Measurements from ENCODE around the gene HORMAD2.

HORMAD2 gene

DNA sequence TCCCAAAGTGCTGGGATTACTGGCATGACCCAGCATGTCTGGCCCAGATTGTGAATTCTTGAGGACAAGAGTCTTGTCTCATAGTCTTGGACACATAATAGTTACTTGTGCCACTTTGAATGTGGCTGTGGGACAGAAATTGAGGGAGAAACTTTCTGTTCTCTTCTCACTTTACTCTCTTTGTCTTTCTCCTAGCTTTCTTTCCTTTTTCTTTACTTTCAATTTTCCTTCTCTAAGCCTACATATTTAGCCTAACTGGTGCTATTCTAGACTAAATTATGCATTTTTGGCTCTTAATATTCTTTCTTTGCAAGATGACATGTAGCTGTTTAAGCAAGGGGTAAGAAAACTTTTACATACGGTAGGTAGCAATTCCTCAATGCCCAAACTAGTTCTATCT, 33.2 kb downstream of the HORMAD2 start:
- ChIA-PET CTCF (interaction anchor here (0.9 to 2.1 kb wide), 2 partner anchors 143 to 490 kb away, joined by 3 to 6 read pairs; no protein-coding TSS in a partner anchor), POLR2A (no interaction called here)
- no peak for TF ChIP-seq FOXK2 (IDR thresholded peaks at IDR 0.05)
- no peak for TF ChIP-seq FOXA1 (IDR thresholded peaks at IDR 0.05)
- TF ChIP-seq TARDBP (IDR thresholded peaks at IDR 0.05) = no peak
- no peak for TF ChIP-seq LEF1 (IDR thresholded peaks at IDR 0.05; ENCODE audit: borderline replicate concordance)
- TF ChIP-seq FOXM1 (IDR thresholded peaks at IDR 0.05; ENCODE audit: borderline replicate concordance) = no peak
- TF ChIP-seq ARNT (IDR thresholded peaks at IDR 0.05) = no peak
- no peak for TF ChIP-seq L3MBTL2 (conservative IDR thresholded peaks at IDR 0.05)
- TF ChIP-seq, protein P1, sequence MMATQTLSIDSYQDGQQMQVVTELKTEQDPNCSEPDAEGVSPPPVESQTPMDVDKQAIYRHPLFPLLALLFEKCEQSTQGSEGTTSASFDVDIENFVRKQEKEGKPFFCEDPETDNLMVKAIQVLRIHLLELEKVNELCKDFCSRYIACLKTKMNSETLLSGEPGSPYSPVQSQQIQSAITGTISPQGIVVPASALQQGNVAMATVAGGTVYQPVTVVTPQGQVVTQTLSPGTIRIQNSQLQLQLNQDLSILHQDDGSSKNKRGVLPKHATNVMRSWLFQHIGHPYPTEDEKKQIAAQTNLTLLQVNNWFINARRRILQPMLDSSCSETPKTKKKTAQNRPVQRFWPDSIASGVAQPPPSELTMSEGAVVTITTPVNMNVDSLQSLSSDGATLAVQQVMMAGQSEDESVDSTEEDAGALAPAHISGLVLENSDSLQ (IDR thresholded peaks at IDR 0.05) = no peak
- TF ChIP-seq ELF4 (IDR thresholded peaks at IDR 0.05) = no peak
- TF ChIP-seq HDGF (IDR thresholded peaks at IDR 0.05; ENCODE audit: borderline replicate concordance) = no peak
- no peak for TF ChIP-seq SP1 (IDR thresholded peaks at IDR 0.05)
- no peak for TF ChIP-seq BHLHE40 (IDR thresholded peaks at IDR 0.05; ENCODE audit: borderline replicate concordance)
- DNase-seq (ENCODE audit: extremely low spot score) = no peak

GRCh38 chr22:30114361-30114760, 34.1 kb downstream of the HORMAD2 start:
- no peak for DNase-seq (ENCODE audit: extremely low spot score)
- ChIA-PET POLR2A (no interaction called here), CTCF (interaction anchor here (0.5 to 2.1 kb wide), 3 partner anchors 142 to 491 kb away, joined by 3 to 6 read pairs (median 3); no protein-coding TSS in a partner anchor)
- TF ChIP-seq FOXA1 (IDR thresholded peaks at IDR 0.05) (no peak), L3MBTL2 (conservative IDR thresholded peaks at IDR 0.05) (no peak), SP1 (IDR thresholded peaks at IDR 0.05) (no peak), SUZ12 (IDR thresholded peaks at IDR 0.05) (no peak), FOXM1 (IDR thresholded peaks at IDR 0.05; ENCODE audit: borderline replicate concordance) (no peak)
- TF ChIP-seq, protein P1 (IDR thresholded peaks at IDR 0.05) = no peak

- ChIA-PET CTCF (no interaction called here), POLR2A (no interaction called here)
- TF ChIP-seq FOXA1 (IDR thresholded peaks at IDR 0.05) (no peak), BHLHE40 (IDR thresholded peaks at IDR 0.05; ENCODE audit: borderline replicate concordance) (no peak), HDGF (IDR thresholded peaks at IDR 0.05; ENCODE audit: borderline replicate concordance) (no peak), SUZ12 (IDR thresholded peaks at IDR 0.05) (no peak), SP1 (IDR thresholded peaks at IDR 0.05) (no peak), ZNF384 (IDR thresholded peaks at IDR 0.05) (no peak), FOXK2 (IDR thresholded peaks at IDR 0.05) (no peak)
- no peak for DNase-seq (ENCODE audit: extremely low spot score)
Measured at GRCh38 chr22:30115705-30116104, 35.4 kb downstream of the HORMAD2 start.

- DNase-seq (ENCODE audit: extremely low spot score) = no peak
- ChIA-PET POLR2A (no interaction called here), CTCF (no interaction called here)
- TF ChIP-seq SP1 (IDR thresholded peaks at IDR 0.05) (no peak), BHLHE40 (IDR thresholded peaks at IDR 0.05; ENCODE audit: borderline replicate concordance) (no peak), CTBP1 (IDR thresholded peaks at IDR 0.05; ENCODE audit: borderline replicate concordance) (no peak), FOXK2 (IDR thresholded peaks at IDR 0.05) (no peak), FOXM1 (IDR thresholded peaks at IDR 0.05; ENCODE audit: borderline replicate concordance) (no peak), ELF4 (IDR thresholded peaks at IDR 0.05) (no peak), ARNT (IDR thresholded peaks at IDR 0.05) (no peak), FOXA1 (IDR thresholded peaks at IDR 0.05) (no peak), LEF1 (IDR thresholded peaks at IDR 0.05; ENCODE audit: borderline replicate concordance) (no peak)
Measured at GRCh38 chr22:30116362-30117117, 36.3 kb downstream of the HORMAD2 start.

- POLR2A ChIA-PET = no interaction called here
- TF ChIP-seq L3MBTL2 (conservative IDR thresholded peaks at IDR 0.05) (no peak), TARDBP (IDR thresholded peaks at IDR 0.05) (no peak), LEF1 (IDR thresholded peaks at IDR 0.05; ENCODE audit: borderline replicate concordance) (no peak), FOXA1 (IDR thresholded peaks at IDR 0.05) (no peak), FOXM1 (IDR thresholded peaks at IDR 0.05; ENCODE audit: borderline replicate concordance) (no peak), NFRKB (IDR thresholded peaks at IDR 0.05) (no peak), ARNT (IDR thresholded peaks at IDR 0.05) (no peak)
- CTCF ChIA-PET = no interaction called here
- no peak for DNase-seq (ENCODE audit: extremely low spot score)
Measured at GRCh38 chr22:30117256-30117655, 37.0 kb downstream of the HORMAD2 start.

DNA sequence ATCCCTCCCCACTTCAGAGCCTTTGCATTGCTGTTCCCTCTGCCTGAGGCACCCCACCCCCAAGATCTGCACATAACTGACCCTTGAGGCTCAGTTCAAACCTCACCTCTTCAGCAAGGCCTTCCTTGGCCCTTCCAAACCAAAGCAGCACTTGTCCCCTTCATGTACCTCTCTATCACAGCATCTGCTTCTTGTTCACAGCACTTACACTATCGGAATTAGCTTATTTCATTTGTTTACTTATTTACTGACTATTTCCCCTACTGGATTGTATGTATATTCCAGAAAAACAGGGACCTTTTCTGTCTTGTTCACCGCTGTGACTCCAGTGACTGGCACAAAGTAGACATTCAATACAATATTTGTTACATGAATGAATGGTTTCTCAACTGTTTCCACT, 38.0 kb downstream of the HORMAD2 start:
- no peak for TF ChIP-seq SUZ12 (IDR thresholded peaks at IDR 0.05)
- TF ChIP-seq FOXA1 (IDR thresholded peaks at IDR 0.05) = no peak
- TF ChIP-seq BHLHE40 (IDR thresholded peaks at IDR 0.05; ENCODE audit: borderline replicate concordance) = no peak
- no peak for TF ChIP-seq ZNF384 (IDR thresholded peaks at IDR 0.05)
- TF ChIP-seq SP1 (IDR thresholded peaks at IDR 0.05) = no peak
- TF ChIP-seq CTBP1 (IDR thresholded peaks at IDR 0.05; ENCODE audit: borderline replicate concordance) = no peak
- TF ChIP-seq FOXM1 (IDR thresholded peaks at IDR 0.05; ENCODE audit: borderline replicate concordance) = no peak
- TF ChIP-seq HDGF (IDR thresholded peaks at IDR 0.05; ENCODE audit: borderline replicate concordance) = no peak
- TF ChIP-seq, protein P1 (IDR thresholded peaks at IDR 0.05) = no peak
- TF ChIP-seq ELF4 (IDR thresholded peaks at IDR 0.05) = no peak
- no peak for TF ChIP-seq NFRKB (IDR thresholded peaks at IDR 0.05)
- no peak for TF ChIP-seq LEF1 (IDR thresholded peaks at IDR 0.05; ENCODE audit: borderline replicate concordance)
- no peak for TF ChIP-seq FOXK2 (IDR thresholded peaks at IDR 0.05)
- ChIA-PET POLR2A (no interaction called here), CTCF (no interaction called here)
- no peak for DNase-seq (ENCODE audit: extremely low spot score)
